ENCODE data around the gene VAV2. TPM values are rescaled to one million over a fixed set of nuclear protein-coding genes. Genes with fewer than 3 reads are reported as not detected.

VAV2 gene
- total RNA-seq, 1 experiment from 2014 or later: 9.7 TPM

DNA sequence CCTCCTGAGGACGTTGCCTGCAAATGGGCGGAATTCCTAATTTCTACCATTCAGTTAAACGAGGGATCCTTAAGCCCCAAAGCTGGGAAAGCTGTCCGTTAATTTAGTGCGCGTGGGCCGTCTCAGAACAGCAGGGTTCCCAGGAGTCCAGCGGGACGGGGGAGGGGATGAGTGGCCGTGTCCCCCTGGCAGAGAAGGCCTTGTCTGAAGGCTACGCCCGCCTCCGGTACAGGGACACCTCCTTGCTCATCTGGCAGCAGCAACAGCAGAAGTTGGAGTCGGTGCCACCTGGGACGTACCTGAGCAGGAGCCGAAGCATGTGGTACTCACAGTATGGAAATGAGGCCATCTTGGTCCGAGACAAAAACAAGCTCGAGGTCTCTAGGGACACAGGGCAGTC lies 34.5 kb upstream of the VAV2 start:
- Histone ChIP-seq H3K27ac (ENCODE audit: low read length) (no peak overlapping the region), H3K4me1 (ENCODE audit: insufficient read depth, low read length) (peaks cover 4% of the 10 kb centered on the region), H3K9me2 (replicated peaks; ENCODE audit: low read length) (no peaks in the 10 kb centered on the region), H3K9ac (ENCODE audit: low read length) (no peak overlapping the region), H3K4me3 (ENCODE audit: low read length) (no peak overlapping the region), H3K79me2 (ENCODE audit: low read length) (no peaks in the 10 kb centered on the region), H4K20me1 (ENCODE audit: low read length) (no peaks in the 10 kb centered on the region), H3K9me3 (ENCODE audit: low read length) (no peaks in the 10 kb centered on the region), H3F3A (ENCODE audit: low read length, unreplicated experiment) (no peaks in the 10 kb centered on the region), H3K4me2 (ENCODE audit: low read length) (peak overlapping the region; percentile 89; the same call in 1 of the 2 replicates), H3K36me3 (ENCODE audit: low read depth, low read length) (no peaks in the 10 kb centered on the region), H3K27me3 (ENCODE audit: low read length) (no peaks in the 10 kb centered on the region), H2AFZ (ENCODE audit: low read length) (no peak overlapping the region)
- ChIA-PET CTCF (no interaction called here), POLR2A (ENCODE audit: unreplicated experiment) (interaction anchor here (0.6 kb wide), 1 partner anchor 253 kb away, joined by 4 read pairs; no protein-coding TSS in a partner anchor)
- ATAC-seq (no peak), DNase-seq (no peak)
- intact Hi-C loops (cut with micrococcal nuclease): no loop called here
- TF ChIP-seq EZH2phosphoT487 (IDR thresholded peaks at IDR 0.05; ENCODE audit: borderline replicate concordance, low read length) (no peak), EZH2 (IDR thresholded peaks at IDR 0.05; ENCODE audit: low read length, unreplicated experiment) (no peak)
- TF ChIP-seq, protein P1, sequence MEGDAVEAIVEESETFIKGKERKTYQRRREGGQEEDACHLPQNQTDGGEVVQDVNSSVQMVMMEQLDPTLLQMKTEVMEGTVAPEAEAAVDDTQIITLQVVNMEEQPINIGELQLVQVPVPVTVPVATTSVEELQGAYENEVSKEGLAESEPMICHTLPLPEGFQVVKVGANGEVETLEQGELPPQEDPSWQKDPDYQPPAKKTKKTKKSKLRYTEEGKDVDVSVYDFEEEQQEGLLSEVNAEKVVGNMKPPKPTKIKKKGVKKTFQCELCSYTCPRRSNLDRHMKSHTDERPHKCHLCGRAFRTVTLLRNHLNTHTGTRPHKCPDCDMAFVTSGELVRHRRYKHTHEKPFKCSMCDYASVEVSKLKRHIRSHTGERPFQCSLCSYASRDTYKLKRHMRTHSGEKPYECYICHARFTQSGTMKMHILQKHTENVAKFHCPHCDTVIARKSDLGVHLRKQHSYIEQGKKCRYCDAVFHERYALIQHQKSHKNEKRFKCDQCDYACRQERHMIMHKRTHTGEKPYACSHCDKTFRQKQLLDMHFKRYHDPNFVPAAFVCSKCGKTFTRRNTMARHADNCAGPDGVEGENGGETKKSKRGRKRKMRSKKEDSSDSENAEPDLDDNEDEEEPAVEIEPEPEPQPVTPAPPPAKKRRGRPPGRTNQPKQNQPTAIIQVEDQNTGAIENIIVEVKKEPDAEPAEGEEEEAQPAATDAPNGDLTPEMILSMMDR (conservative IDR thresholded peaks at IDR 0.05; ENCODE audit: low read depth, low read length): no peak
- BruUV-seq (replicated peaks): no TSS peak

DNA sequence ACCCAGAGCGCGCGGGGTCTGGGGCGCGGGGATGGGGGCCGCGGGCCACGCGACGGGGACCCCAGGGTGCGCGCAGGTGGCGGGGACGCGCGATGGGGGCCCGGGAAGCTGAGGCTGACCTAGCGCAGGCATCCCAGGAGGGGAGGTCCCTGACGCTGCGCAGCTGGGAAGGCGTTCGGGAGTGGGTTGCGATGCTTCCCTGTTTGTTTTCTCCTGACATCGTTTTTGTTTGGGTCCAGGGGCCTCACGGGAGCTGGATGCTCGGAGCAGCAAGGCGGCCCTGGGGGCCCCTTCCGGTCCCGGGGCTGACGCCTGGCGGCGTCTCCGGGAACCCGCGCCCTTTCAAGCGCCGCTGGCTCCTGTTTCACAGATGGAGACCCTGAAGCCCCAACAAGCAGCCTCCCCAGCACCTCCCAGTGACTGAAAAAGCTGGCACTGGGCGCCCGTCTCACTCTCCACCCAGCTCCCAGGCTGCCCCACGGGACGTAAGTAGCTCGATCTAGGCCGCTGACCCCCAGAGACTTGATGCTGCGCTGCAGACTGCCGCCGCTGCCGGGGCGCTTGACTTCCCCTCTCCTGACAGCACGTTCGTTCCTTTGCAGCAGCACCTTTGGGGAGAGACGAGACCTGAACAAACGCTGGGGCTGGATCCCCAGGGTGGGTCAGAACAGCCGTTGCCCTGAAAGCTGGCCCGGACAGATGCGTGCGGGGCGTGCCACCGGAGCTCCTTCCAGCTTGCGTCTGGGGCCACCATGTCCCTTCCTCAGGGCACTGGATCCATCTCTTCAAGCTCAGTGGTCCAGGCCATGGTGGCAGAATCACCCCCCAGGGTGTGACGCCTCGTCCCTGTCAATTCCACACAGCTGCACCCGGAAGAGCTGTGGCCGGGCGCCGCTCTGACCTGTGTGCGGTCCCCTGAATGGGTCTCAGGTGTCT lies 33.8 kb upstream of the VAV2 start:
- Histone ChIP-seq H3K9ac (ENCODE audit: low read length) (peak overlapping the region; percentile 63), H3K4me3 (ENCODE audit: low read length) (peak overlapping the region; percentile 83), H3F3A (ENCODE audit: low read length, unreplicated experiment) (no peaks in the 10 kb centered on the region), H4K20me1 (ENCODE audit: low read length) (no peaks in the 10 kb centered on the region), H3K4me2 (ENCODE audit: low read length) (peak overlapping the region; percentile 89), H3K4me1 (ENCODE audit: insufficient read depth, low read length) (peaks cover 4% of the 10 kb centered on the region), H3K27ac (ENCODE audit: low read length) (no peak overlapping the region), H3K9me2 (replicated peaks; ENCODE audit: low read length) (no peaks in the 10 kb centered on the region), H3K27me3 (ENCODE audit: low read length) (no peaks in the 10 kb centered on the region), H3K36me3 (ENCODE audit: low read depth, low read length) (no peaks in the 10 kb centered on the region), H3K79me2 (ENCODE audit: low read length) (no peaks in the 10 kb centered on the region), H2AFZ (ENCODE audit: low read length) (peak overlapping the region; percentile 86), H3K9me3 (ENCODE audit: low read length) (no peaks in the 10 kb centered on the region)
- TF ChIP-seq EZH2 (IDR thresholded peaks at IDR 0.05; ENCODE audit: low read length, unreplicated experiment): no peak
- no peak for TF ChIP-seq EZH2phosphoT487 (IDR thresholded peaks at IDR 0.05; ENCODE audit: borderline replicate concordance, low read length)
- TF ChIP-seq, protein P1 (conservative IDR thresholded peaks at IDR 0.05; ENCODE audit: low read depth, low read length): no peak
- DNase-seq: peak; percentile 13
- peak; percentile 31 for ATAC-seq
- CTCF ChIA-PET: interaction anchor here (0.6 kb wide), 1 partner anchor 370 kb away, joined by 3 read pairs; no protein-coding TSS in a partner anchor
- POLR2A ChIA-PET (ENCODE audit: unreplicated experiment): interaction anchor here (0.6 kb wide), 1 partner anchor 253 kb away, joined by 4 read pairs; no protein-coding TSS in a partner anchor
- intact Hi-C loops (cut with micrococcal nuclease): loop anchor here (2.0 kb wide), 1 partner anchor 43 kb away; the partner anchor contains the start of gene BRD3
- BruUV-seq (replicated peaks): no TSS peak
